OCI-LY1 (cell line): ENCODE measurements around the gene RAB40B.

ENCODE experiments used
- H2AFZ ChIP-seq: fragments of 200-600 bp; sonication (generic), shearing (Covaris generic); 2 replicates; pipeline ENCODE4 v1.6.0; 2014; ENCODE audit warnings: antibody characterized with exemption, mild to moderate bottlenecking, low read length
- H3F3A ChIP-seq: fragments of 200-600 bp; sonication (generic), shearing (Covaris generic); 2 replicates; pipeline ENCODE4 v1.6.0; 2014; ENCODE audit warnings: mild to moderate bottlenecking, antibody characterized with exemption, low read length, moderate library complexity; ENCODE audit not compliant: insufficient read depth
- H3K27ac ChIP-seq: fragments of 200-600 bp; sonication (generic); 2 replicates; pipeline ENCODE4 v1.5.1; 2014; ENCODE audit warnings: low read length, mixed run types, mild to moderate bottlenecking, low read depth; ENCODE audit not compliant: poor library complexity, severe bottlenecking
- H3K27me3 ChIP-seq: fragments of 200-600 bp; sonication (generic); 2 replicates; pipeline ENCODE4 v1.6.0; 2014; ENCODE audit warnings: antibody characterized with exemption, mild to moderate bottlenecking, low read length, moderate library complexity; ENCODE audit not compliant: insufficient read depth
- H3K36me3 ChIP-seq: fragments of 200-600 bp; sonication (generic); 2 replicates; pipeline ENCODE4 v1.6.1; 2014; ENCODE audit warnings: mild to moderate bottlenecking, antibody characterized with exemption, low read length, moderate library complexity, mixed read lengths; ENCODE audit not compliant: insufficient read depth
- H3K4me1 ChIP-seq: fragments of 200-600 bp; sonication (generic); 2 replicates; pipeline ENCODE4 v1.5.1; 2014; ENCODE audit warnings: mild to moderate bottlenecking, low read length, moderate library complexity; ENCODE audit not compliant: insufficient read depth, severe bottlenecking
- H3K4me2 ChIP-seq: fragments of 200-600 bp; sonication (generic), shearing (Covaris generic); 2 replicates; pipeline ENCODE4 v1.6.1; 2014; ENCODE audit warnings: low read length
- H3K4me3 ChIP-seq: fragments of 200-600 bp; sonication (generic); 2 replicates; pipeline ENCODE4 v1.5.1; 2014; ENCODE audit warnings: low read length, low read depth, mild to moderate bottlenecking, mixed read lengths; ENCODE audit not compliant: poor library complexity, severe bottlenecking
- H3K79me2 ChIP-seq: fragments of 200-600 bp; shearing (Covaris generic); 2 replicates; pipeline ENCODE4 v1.6.1; 2016; ENCODE audit warnings: mixed run types, low read length, mixed read lengths; ENCODE audit not compliant: insufficient read depth
- H3K9ac ChIP-seq: fragments of 200-600 bp; sonication (generic), shearing (Covaris generic); 2 replicates; pipeline ENCODE4 v1.6.1; 2014; ENCODE audit warnings: mild to moderate bottlenecking, low read length, mixed read lengths
- H3K9me2 ChIP-seq: fragments of 200-600 bp; sonication (generic), shearing (Covaris generic); 2 replicates; pipeline ENCODE4 v1.6.1; 2014; ENCODE audit warnings: low read depth, mild to moderate bottlenecking, low read length, mixed read lengths
- H3K9me3 ChIP-seq: fragments of 200-600 bp; shearing (Covaris generic); 2 replicates; pipeline ENCODE4 v1.6.1; 2014; ENCODE audit warnings: low read length, mixed read lengths
- H4K20me1 ChIP-seq: fragments of 200-600 bp; sonication (generic), shearing (Covaris generic); 2 replicates; pipeline ENCODE4 v1.6.0; 2016; ENCODE audit warnings: mild to moderate bottlenecking, low read length; ENCODE audit not compliant: insufficient read depth
- EZH2 ChIP-seq: fragments of 200-600 bp; sonication (generic), shearing (Covaris generic); IDR thresholded peaks from 2 replicates; pipeline ENCODE4 v1.8.0; 2017; ENCODE audit warnings: borderline replicate concordance, mixed run types, mild to moderate bottlenecking, antibody characterized with exemption, low read length, moderate library complexity, mixed read lengths
- TF ChIP-seq, protein P1 (sequence below): fragments of 200-600 bp; sonication (generic), shearing (Covaris generic); IDR thresholded peaks from 2 replicates; pipeline ENCODE4 v1.5.1; 2017; ENCODE audit warnings: mild to moderate bottlenecking, antibody characterized with exemption, low read length, moderate library complexity, mixed read lengths

The RAB40B gene

DNA sequence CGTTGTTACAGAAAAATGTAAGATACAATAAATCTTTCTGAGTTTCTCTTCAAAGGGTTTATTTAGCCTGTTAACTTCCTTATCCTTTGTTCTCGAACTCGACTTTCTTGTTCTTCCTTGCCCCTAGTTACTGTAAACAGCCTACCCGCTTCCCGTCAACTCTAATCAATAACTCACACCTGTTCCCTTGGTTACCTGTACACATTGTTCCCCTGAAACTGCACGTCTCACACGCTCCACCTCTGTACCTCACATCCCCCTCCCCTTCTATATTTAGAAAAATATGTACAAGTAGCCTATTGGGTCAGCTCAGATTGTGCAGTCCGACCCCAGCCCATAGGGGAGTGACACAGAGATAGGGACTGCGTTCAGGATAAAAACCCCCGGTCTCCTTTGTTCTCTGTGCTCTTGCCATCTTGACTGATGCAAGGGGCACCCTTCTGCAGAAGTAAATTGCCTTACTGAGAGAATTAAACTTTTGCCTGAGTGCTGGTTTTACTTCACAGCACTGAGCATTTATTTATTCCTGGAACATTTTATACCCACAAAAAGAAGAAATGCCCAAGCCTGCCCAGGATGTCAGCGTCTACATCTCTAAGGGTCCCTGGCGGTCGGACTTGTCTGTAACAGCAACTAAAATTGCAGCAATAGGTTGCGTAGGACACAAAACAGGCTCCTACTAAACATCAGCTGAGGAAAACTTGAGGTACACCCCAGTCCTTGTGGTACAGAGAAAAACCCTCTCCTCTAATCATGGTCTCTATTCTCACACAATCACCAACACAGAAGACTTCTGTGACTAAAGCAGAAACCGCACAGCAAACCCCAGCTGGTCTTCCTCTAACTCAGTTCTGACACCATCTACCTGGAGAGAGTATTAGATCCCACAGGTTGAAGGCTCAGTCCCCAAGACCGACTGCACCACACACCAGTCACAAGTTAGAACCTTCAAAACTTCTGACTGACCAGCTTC, 61.6 kb downstream of the RAB40B start:
- H3F3A ChIP-seq, result no peaks in the 10 kb centered on the region
- H3K9me3 ChIP-seq, result no peaks in the 10 kb centered on the region
- H3K27ac ChIP-seq, result no peak overlapping the region
- no peak overlapping the region for H2AFZ ChIP-seq
- no peak overlapping the region for H3K9ac ChIP-seq
- no peaks in the 10 kb centered on the region for H3K27me3 ChIP-seq
- peaks cover 66% of the 10 kb centered on the region for H3K36me3 ChIP-seq
- no peaks in the 10 kb centered on the region for H3K4me1 ChIP-seq
- no peak overlapping the region for H3K4me2 ChIP-seq
- no peaks in the 10 kb centered on the region for H4K20me1 ChIP-seq
- no peaks in the 10 kb centered on the region for H3K9me2 ChIP-seq
- no peak for TF ChIP-seq EZH2
- TF ChIP-seq, protein P1, sequence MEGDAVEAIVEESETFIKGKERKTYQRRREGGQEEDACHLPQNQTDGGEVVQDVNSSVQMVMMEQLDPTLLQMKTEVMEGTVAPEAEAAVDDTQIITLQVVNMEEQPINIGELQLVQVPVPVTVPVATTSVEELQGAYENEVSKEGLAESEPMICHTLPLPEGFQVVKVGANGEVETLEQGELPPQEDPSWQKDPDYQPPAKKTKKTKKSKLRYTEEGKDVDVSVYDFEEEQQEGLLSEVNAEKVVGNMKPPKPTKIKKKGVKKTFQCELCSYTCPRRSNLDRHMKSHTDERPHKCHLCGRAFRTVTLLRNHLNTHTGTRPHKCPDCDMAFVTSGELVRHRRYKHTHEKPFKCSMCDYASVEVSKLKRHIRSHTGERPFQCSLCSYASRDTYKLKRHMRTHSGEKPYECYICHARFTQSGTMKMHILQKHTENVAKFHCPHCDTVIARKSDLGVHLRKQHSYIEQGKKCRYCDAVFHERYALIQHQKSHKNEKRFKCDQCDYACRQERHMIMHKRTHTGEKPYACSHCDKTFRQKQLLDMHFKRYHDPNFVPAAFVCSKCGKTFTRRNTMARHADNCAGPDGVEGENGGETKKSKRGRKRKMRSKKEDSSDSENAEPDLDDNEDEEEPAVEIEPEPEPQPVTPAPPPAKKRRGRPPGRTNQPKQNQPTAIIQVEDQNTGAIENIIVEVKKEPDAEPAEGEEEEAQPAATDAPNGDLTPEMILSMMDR, result no peak
- H3K4me3 ChIP-seq, result no peak overlapping the region
- H3K79me2 ChIP-seq, result peaks cover 27% of the 10 kb centered on the region

DNA sequence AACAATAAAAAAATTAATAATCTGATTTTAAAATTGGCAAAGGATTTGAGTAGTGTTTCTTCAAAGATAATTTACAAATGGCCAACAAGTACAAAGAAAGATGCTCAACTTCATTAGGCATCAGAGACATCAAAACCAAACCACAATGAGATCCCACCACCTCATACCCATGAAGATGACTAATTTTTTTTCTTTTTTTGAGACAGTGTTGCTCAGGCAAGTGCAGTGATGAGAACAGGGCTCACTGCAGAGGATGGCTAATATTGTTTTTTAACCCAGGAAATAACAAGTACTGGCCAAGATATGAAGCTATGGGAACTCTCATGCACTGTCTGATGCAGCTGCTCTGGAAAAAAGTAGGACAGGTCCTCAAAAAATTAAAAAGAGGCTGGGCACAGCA, 65.2 kb downstream of the RAB40B start:
- Histone ChIP-seq H3K27ac (no peak overlapping the region), H3K9me2 (no peaks in the 10 kb centered on the region), H3K9ac (no peak overlapping the region), H3K4me2 (no peak overlapping the region), H3K4me1 (no peaks in the 10 kb centered on the region), H3F3A (no peaks in the 10 kb centered on the region), H4K20me1 (no peaks in the 10 kb centered on the region), H2AFZ (no peak overlapping the region), H3K79me2 (peaks cover 23% of the 10 kb centered on the region), H3K27me3 (no peaks in the 10 kb centered on the region), H3K36me3 (peaks cover 59% of the 10 kb centered on the region), H3K9me3 (no peaks in the 10 kb centered on the region), H3K4me3 (no peak overlapping the region)
- TF ChIP-seq EZH2, result no peak
- TF ChIP-seq, protein P1, result no peak

DNA sequence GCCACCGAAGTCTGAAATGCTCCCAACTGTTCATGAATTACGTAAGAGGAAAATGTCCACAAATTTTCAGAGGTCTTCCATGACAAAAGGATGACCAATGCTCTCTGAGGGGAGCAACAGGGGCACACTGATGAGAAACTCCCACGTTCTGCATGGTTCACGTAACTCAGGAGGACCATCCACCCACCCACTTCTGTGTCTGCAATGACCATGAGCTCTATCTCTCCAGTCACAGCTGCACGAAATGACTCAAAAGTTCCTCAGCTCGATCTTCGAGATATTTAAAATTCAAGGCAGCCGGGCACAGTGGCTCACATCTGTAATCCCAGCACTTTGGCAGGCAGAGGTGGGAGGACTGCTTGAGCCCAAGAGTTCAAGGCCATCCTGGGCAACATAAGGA, 66.0 kb downstream of the RAB40B start:
- Histone ChIP-seq H3K9me2 (no peaks in the 10 kb centered on the region), H2AFZ (no peak overlapping the region), H4K20me1 (no peaks in the 10 kb centered on the region), H3F3A (no peaks in the 10 kb centered on the region), H3K36me3 (peaks cover 62% of the 10 kb centered on the region), H3K79me2 (peaks cover 21% of the 10 kb centered on the region), H3K27ac (no peak overlapping the region), H3K9me3 (no peaks in the 10 kb centered on the region), H3K4me2 (no peak overlapping the region), H3K4me1 (no peaks in the 10 kb centered on the region), H3K4me3 (no peak overlapping the region), H3K27me3 (no peaks in the 10 kb centered on the region), H3K9ac (no peak overlapping the region)
- TF ChIP-seq EZH2, result no peak
- TF ChIP-seq, protein P1, result no peak
